Activated T-cell treated with anti-CD3 and anti-CD28 coated beads for 1 hour (primary cell): ENCODE measurements around the gene TOR1AIP1.
"Not testable (repeated sequence)": the region's sequence is repeated elsewhere in the genome, so short reads cannot be mapped to it uniquely, and the experiment has no call there.

Source experiments
- DNase-seq: peaks from one replicate; pipeline ENCODE4 v3.0.0-alpha.2; 2020; ENCODE audit warnings: low read depth

The TOR1AIP1 gene, protein sequence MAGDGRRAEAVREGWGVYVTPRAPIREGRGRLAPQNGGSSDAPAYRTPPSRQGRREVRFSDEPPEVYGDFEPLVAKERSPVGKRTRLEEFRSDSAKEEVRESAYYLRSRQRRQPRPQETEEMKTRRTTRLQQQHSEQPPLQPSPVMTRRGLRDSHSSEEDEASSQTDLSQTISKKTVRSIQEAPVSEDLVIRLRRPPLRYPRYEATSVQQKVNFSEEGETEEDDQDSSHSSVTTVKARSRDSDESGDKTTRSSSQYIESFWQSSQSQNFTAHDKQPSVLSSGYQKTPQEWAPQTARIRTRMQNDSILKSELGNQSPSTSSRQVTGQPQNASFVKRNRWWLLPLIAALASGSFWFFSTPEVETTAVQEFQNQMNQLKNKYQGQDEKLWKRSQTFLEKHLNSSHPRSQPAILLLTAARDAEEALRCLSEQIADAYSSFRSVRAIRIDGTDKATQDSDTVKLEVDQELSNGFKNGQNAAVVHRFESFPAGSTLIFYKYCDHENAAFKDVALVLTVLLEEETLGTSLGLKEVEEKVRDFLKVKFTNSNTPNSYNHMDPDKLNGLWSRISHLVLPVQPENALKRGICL

DNA sequence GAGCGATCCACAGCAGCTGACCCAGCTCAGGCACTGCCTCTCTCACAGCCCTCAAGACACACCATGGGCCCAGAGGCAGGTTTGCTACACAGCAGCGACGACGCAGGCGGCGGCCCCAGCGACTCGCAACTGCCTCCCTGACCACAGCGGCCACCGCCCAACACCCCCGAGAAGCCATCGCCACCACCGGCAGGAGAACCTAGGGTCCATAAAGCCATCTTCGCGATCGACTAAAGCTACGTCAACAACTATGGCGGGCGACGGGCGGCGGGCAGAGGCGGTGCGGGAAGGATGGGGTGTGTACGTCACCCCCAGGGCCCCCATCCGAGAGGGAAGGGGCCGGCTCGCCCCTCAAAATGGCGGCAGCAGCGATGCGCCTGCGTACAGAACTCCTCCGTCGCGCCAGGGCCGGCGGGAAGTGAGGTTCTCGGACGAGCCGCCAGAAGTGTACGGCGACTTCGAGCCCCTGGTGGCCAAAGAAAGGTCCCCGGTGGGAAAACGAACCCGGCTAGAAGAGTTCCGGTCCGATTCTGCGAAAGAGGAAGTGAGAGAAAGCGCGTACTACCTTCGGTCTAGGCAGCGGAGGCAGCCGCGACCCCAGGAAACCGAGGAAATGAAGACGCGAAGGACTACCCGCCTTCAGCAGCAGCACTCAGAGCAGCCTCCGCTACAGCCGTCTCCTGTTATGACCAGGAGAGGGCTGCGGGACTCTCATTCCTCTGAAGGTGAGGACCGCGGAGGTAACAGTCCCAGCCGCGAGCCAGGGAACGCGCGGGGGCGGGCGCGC is at the start of gene TOR1AIP1:
Gene TOR1AIP1 (plus strand): TSS at position 33 of the 787 bp plus-strand sequence. CDS start 218 bp downstream, at position 251.
- peak; percentile 92 for DNase-seq

DNA sequence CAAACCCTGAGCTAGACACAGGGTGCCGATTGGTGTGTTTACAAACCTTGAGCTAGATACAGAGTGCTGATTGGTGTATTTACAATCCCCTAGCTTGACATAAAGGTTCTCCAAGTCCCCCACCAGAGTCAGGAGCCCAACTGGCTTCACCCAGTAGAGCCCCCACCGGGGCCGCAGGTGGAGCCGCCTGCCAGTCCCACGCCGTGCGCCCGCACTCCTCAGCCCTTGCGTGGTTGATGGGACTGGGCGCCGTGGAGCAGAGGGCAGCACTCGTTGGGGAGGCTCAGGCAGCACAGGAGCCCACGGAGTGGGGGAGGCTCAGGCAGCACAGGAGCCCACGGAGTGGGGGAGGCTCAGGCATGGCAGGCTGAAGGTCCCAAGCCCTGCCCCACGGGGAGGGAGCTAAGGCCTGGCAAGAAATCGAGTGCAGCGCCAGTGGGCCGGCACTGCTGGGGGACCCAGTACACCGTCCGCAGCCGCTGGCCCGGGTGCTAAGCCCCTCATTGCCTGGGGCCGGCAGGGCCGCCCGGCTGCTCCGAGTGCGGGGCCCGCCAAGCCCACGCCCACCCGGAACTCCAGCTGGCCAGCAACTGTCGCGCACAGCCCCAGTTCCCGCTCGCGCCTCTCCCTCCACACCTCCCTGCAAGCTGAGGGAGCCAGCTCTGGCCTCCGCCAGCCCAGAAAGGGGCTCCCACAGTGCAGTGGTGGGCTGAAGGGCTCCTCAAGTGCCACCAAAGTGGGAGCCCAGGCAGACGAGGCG is 45.2 kb upstream of the TOR1AIP1 start:
- not testable (repeated sequence) for DNase-seq

DNA sequence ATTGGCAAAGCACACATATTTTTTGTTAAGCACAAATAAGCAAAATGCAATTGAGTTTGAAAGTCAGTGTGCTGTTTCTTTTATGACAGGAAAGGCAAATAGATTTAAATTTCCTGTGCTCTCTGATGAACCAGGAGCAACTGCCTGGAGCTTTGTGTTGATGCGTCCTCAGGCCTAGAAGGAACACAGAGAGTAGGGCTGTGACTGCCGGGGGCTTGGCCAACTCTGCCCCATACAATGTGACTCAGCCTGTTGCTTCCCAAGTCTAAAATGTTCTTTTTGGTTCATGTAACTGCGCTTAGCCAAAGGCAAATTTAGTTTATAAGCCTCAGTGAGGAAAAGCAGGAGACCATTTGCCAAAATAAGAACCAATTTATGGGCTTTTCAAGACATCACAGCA is 42.0 kb upstream of the TOR1AIP1 start:
- DNase-seq: no peak

DNA sequence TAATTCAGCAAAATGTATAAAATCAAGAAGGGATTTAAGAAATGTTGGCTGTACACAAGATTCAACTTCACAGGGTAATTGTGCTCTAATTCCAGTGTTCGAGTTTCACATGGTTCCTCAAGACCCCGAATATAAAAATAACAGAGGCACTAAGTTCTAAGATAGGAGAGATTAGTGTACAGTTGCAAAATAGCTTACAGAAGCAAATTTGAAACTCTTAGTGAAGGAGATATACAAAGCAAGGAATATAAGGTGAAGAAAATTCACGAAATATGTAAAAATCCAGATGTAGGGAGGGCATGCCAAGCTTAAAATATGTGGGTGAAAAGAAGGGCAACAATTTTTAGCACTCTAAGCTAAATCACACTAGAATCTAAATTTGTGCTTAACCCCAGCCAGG is 33.9 kb upstream of the TOR1AIP1 start:
- no peak for DNase-seq

DNA sequence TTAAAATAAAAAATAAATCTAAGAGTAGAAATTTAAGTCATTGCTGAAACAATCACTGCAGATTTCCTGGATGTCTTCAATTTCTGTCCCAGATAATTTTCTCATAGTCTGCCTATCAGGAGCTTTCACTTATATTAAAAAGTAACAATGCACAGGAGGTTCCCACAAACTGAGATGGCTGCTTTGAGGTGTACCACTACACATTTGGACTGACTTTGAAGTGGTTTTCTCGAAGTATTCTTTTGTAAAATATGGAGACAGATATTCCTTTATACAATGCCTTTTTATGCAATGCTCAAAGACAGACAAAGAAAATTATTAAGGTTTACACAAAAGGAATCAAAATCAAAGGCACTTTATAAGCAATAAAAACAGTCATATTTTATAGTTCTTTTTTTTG is 29.0 kb upstream of the TOR1AIP1 start:
- DNase-seq: no peak

DNA sequence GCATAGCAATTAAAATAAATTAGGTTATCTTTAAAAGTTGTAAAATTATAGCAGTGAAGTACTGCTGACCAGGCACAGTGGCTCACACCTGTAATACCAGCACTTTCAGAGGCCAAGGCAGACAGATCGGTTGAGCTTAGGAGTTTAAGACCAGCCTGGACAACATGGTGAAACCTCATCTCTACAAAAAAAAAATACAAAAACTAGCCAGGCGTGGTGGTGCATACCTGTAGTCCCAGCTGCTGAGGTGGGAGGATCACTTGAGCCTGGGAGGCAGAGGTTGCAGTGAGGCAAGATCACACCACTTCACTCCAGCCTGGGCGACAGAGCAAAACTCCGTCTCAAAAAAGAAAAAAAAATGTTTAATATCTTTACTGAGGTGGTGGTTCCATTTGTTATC is 26.3 kb upstream of the TOR1AIP1 start:
- not testable (repeated sequence) for DNase-seq

DNA sequence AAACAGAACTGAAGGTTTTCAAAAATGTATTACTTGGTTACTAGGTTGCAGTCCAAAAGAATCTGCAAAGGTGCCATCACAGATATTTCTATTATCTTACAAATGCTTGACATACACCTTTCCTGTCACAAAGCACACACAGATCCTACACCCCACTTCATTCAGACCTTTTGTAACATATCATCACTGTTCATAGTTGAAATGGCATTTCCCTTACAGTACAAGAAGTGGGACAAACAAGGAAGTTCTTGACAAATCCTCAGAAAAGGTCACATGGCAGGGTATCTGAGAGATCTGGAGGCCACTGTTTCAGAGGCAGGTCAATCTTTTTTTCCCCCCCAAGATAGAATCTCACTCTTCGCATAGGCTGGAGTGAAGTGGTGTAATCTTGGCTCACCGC is 25.8 kb upstream of the TOR1AIP1 start:
- DNase-seq: no peak

DNA sequence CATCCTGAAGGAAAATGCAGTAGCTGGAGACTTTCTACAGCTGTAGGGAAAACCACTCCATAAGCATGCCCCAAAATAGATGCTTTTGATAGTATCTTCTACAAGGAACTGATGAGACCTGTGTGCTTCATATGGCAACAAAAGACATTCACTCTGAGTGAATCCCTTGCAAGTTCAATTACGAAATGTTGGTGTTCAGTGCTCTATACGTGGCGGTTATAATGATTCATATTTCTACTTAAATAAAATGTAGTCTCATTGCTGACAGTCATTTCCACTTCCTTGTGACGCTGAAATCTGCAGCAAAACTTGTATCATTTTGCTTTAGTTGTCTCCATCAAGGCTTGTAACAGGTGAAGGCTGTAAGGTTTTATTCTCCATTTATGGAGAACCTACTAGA is 25.1 kb upstream of the TOR1AIP1 start:
- no peak for DNase-seq

DNA sequence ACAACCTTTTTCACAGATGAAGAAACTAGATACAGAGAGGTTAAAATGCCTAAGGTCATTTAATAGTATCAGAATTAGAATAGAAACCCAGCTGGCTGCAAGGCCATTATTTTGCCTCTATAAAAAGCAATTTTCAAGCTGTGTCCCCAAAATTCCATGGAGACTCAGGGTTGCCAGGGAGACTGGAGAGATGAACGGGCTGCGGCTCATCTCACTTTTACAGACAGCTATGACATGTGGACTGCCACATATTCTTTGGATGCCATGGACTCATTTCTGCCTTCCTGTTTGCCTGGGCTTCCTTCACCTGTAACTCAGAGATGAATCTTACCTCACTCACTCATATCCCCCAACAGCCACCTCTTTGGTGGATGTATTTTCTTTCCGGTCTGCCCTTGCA is 21.4 kb upstream of the TOR1AIP1 start:
- DNase-seq: no peak

DNA sequence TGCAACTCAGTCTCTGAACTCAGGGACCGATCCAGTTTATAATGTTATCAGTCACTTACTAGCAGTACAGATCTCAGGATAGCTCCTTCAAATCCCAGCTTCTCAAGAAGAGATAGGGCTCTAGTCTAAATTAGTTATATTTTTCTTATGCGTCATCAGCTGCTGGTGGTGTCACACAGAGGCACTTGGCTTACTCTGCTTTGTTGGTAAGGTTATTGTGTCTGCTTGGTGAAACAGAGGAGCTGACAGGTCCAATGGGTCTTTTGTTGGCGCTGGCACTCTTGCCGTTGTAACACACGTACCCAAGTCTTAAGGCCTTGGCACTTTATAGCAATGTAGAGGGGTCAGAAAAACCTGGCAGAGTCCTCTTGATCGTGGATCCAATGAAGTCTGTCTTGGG is 16.7 kb upstream of the TOR1AIP1 start:
- DNase-seq: no peak

DNA sequence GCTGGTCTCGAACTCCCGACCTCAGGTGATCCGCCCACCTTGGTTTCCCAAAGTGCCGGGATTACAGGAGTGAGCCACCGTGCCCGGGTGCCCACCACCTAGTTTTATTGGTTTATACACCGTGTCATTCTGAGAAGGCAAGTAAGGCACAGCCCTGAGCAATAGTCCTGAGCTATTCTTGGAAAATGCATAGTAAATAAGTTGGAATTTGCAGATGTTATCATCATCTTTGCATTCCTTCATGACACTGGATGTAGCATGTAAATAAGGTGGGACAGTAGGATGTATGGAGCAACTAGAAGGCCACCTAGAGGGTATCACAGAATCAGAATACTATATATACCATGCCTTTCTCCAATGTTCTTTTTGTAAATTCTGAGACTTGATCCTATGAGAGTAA is 15.5 kb upstream of the TOR1AIP1 start:
- DNase-seq: no peak

DNA sequence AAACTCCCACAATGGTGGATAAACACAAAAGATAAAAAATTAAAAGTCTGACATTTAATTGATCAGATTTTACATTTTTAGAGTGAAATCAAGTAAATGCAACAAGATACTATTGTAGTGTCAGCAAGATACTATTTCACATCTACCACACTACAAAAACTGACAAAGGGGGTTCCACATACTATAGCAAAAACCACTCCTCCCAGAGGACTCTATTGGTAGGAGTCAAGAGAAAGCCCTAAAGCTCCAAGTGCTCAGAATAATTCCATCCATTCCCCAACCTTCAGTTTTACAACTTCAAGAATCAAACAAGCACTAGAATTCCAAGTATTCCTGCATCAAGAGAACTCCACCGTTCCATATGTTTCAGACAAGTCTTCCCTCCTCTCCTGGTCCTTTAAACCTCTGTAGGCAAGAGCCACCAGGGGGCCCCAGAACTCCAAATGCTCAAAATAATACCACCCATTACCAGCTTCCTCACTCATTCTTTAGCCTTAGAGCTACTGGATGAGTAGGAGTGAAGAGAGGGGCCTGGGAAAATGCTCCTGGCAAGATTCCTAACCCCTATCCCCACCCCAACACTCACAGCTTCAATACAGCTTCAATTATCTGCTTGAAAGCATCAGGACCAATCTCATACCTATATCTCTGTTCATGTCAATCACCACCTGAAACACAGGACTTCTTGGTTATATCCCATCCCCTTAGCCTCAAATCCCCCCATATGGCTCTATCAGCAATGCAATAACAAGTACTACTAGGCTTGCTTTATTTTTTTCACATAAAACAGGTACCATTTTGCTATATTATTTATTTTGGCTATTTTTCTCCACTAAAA is 14.4 kb upstream of the TOR1AIP1 start:
- DNase-seq: peak; percentile 42

DNA sequence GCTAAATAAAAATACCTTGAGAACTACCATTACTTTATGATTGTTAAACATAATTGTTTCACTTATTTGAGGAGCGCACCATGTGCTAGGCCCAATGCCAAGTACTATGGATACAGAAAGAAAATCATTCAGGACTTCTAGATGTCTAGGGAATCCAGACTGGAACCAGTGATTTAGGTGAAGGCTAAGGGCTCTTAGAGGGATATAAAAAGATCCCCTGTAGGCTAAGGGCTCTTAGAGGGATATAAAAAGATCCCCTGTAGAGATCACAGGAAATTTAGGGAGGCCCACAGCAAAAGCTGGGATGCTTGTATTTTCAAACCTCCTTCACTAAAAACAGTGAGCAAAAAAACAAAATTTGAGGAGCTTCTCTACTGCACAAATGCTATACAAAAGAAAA is 11.2 kb upstream of the TOR1AIP1 start:
- no peak for DNase-seq

DNA sequence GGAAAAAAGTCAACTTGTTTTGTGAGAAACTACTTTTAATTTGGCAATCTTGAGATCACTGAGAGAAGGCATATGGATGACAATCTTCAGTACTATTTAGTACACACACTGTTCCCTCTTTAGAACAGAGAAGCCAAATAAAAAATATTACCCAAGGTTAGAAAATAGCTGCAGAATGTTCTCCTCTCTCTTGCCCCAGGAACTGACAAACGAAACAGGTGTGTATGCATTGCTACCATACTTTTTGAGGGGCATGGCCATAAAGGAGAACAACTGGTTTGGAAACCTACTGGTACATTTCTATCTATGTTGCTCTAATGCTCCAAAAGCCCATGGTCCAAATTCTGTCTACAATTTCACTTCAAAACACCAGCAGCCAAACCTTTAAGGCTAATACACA is 10.1 kb upstream of the TOR1AIP1 start:
- no peak for DNase-seq

DNA sequence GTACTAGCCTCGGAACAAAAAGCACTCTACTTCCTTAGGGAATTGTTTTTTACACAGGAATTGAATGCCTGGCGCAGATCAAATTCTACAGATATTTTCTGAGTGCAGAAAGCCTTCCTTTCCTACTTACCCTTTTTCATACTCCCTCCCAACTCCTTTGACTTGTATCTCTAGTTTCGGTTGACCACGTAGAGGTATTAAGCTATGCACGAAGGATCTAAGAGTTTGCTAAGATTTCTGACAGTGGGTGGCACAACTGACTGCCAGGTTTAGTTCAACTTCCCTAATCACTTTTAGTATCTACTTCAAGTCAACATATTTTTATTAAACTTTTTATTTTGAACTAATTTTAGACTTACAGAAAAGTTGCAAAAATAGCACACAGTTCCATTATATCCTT is 9.5 kb upstream of the TOR1AIP1 start:
- no peak for DNase-seq

DNA sequence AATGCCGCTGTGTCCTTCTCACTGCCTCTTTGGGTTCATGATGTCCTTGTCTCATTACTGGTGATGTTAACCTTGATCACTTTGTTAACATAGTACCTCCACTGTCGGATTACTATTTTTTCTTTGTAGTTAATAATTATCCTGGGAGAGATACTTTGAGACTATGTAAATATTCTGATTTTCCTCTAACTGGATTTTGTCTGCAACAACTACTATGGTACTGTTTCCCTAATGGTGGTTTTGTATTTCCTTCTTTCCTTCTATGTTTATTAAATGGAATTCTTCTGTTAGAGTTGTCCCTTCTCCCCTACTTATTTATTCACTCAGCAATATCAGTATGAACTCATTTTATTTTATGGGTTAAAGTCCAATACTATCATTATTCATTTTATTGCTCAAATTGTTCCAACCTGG is 8.6 kb upstream of the TOR1AIP1 start:
- DNase-seq: no peak

DNA sequence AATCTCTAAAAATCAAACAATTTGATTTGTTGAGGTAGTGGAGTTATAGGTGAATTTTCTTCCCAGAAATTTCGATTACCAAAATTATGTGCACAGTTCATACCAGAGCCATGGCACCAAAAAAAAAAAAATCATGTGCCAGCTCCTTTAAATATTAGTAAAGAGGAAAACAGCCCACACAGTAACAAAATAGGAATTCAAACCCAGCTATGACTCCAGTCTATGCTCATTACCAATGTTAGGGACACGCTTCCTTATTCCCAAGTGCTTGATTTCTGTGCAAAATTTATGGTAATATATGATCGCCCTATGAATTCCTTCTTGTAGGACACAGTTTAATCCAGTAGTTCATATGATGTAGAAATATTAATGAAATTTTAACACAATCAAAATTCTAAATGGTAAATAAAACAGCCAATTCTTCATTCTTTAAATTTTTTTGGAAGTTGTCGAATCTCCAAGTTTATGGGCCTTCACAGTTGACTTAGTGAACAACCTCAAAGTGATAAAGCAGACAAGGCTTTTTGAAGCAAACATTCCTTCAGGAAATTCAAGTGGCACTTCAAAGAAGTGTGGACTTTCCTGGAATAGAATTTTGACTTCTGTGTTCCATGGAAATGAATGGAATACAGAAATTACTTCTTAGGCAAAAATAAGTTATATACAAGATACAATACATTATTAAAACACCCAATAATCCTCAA is 6.3 kb upstream of the TOR1AIP1 start:
- DNase-seq: no peak

DNA sequence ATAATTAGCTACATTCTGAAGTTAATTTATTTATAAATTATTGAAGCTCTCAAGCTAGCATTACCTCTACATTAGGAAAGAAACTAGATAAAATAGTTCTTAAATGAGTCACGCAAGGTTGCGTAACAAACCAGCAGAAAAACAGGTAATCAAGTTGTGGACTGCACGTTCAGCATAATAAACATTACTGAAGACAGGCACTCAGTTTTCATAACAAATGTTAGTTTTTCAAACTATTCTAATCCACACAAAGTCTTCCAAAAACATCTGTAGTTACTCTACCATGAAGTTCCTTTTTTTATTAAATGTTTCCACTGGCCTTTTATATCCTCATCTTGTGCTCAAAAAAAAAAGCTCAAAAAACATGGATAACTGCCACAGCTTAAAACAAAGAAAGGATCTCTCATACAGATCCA is 5.8 kb upstream of the TOR1AIP1 start:
- no peak for DNase-seq

DNA sequence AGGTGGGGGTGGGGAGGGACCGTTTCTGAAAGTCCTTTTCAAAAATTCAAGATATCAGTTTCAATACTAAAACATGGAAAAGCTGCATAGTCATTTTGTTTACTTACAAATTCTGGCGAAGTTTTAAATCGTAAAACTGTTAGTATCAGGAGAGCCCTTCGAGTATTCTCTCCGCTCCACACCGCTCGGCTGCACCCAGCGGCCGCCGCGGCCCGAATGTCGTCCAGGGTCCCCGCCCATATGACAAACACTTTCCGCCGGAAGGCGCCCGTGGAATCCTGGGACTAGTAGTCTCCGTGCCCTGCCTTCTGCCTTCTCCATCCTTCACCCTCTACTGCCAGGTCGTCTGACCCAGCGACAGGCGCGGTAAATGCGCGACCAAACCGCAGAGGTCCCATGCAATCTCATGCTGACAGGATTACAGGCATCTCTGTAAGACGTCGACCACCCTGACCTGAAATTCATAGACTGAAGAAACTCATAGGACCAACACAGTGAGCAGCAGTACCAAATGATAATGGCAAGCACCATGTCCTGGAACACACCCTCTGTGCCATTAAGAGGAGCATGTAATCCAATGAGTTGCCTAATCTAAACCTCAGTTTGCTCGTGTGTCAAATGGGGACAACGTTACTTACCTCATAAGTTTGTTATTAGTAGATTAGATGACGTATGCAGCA is 4.4 kb upstream of the TOR1AIP1 start, which contains the start of gene TOR1AIP2:
Gene TOR1AIP2 (minus strand): TSS at position 218 of the 680 bp plus-strand sequence. CDS start 25,138 bp downstream, outside the sequence.
- peak; percentile 79 for DNase-seq

DNA sequence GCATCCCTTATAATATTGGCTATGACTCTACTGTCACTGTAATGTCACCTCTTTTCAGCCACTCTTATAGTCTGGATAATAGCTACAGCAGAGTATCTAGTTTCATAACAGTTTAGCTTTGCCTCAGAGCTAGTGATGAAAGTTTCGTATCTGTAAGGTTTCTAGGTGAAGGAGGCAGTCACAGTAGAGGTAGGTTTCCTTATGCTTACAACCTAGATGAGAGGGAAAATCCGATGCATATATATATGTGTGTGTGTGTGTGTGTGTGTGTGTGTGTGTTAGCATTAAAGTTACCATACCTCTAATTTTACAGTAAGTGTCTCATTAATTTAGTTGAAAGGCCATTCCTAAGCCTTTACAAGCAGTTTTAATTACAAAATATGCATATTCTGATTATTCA is 2.3 kb upstream of the TOR1AIP1 start:
- DNase-seq: no peak
